GM12878 (cell line): ENCODE measurements around the gene ATXN7L1. TPM values are rescaled to one million over a fixed set of nuclear protein-coding genes. Genes with fewer than 3 reads are reported as not detected.

Experiments used
- ATAC-seq: fragments of 200-7000 bp; cut with Tn5 transposase; 3 replicates; pipeline ENCODE4 v1.9.1; 2020; ENCODE audit warnings: mild to moderate bottlenecking, moderate library complexity
- BruUV-seq: library from RNA; stranded (reverse); fragments of 400-500 nt; replicated peaks from 2 replicates; lab custom pipeline; 2021; lab: Mats Ljungman, UMichigan
- CTCF ChIA-PET: fragments of 300-600 bp; sonication (Branson Sonifier 250); formaldehyde crosslinking; extraction: SDS; loops from one replicate; lab custom pipeline; 2021; ENCODE audit warnings: inconsistent platforms; lab: Yijun Ruan, JAX
- POLR2A ChIA-PET: fragments of 350-600 bp; formaldehyde crosslinking; extraction: SDS; loops from one replicate; lab custom pipeline; 2021; ENCODE audit warnings: inconsistent platforms; lab: Charles Lee
- RAD21 ChIA-PET: fragments of 300-600 bp; sonication (Branson Sonifier 250); formaldehyde crosslinking; loops from one replicate; lab custom pipeline; 2023; ENCODE audit warnings: antibody characterized with exemption; ENCODE audit not compliant: unreplicated experiment; lab: Charles Lee
- SMC1A ChIA-PET: fragments of 300-600 bp; sonication (Branson Sonifier 250); formaldehyde crosslinking; loops from one replicate; lab custom pipeline; 2023; ENCODE audit not compliant: unreplicated experiment, uncharacterized antibody; lab: Charles Lee
- DNase-seq: peaks from one replicate; pipeline ENCODE4 v3.0.0-alpha.2; 2011; ENCODE audit warnings: low read depth, low spot score
- FAIRE-seq: peaks from 3 replicates; lab custom pipeline; 2011; peaks lifted over from hg19 to GRCh38; lab: Jason Lieb, UNC
- H2AFZ ChIP-seq: 2 replicates; pipeline ENCODE4 v1.6.0; 2011; ENCODE audit warnings: low read depth, low read length, control low read depth; ENCODE audit not compliant: control insufficient read depth
- H3K27ac ChIP-seq: 2 replicates; pipeline ENCODE4 v1.5.1; 2011; ENCODE audit warnings: control low read depth; ENCODE audit not compliant: control insufficient read depth, insufficient read depth
- H3K27me3 ChIP-seq, 2 experiments: replicated peaks in 1 of 2; 2 replicates each; pipeline versions ENCODE4 v1.6.0 to v1.6.1; 2011; ENCODE audit warnings: low read length in 1 of 2; ENCODE audit not compliant: control insufficient read depth in 2 of 2, insufficient read depth in 2 of 2
- H3K36me3 ChIP-seq, 2 experiments: 2 replicates each; pipeline ENCODE4 v1.5.1; 2011; ENCODE audit warnings: low read length in 1 of 2; ENCODE audit not compliant: control insufficient read depth in 2 of 2, insufficient read depth in 2 of 2
- H3K4me1 ChIP-seq: 2 replicates; pipeline ENCODE4 v1.6.1; 2011; ENCODE audit warnings: mild to moderate bottlenecking, low read length, moderate library complexity, mixed read lengths; ENCODE audit not compliant: control insufficient read depth, insufficient read depth
- H3K4me2 ChIP-seq: 2 replicates; pipeline ENCODE4 v1.6.0; 2011; ENCODE audit warnings: control low read depth; ENCODE audit not compliant: control insufficient read depth, insufficient read depth
- H3K4me3 ChIP-seq: fragments of 200-600 bp; sonication (generic); 2 replicates; pipeline ENCODE4 v1.5.1; 2016
- H3K79me2 ChIP-seq: 2 replicates; pipeline ENCODE4 v1.6.0; 2011; ENCODE audit warnings: low read length; ENCODE audit not compliant: control insufficient read depth, insufficient read depth
- H3K9ac ChIP-seq: 2 replicates; pipeline ENCODE4 v1.8.0; 2011; ENCODE audit warnings: low read length, control low read depth, mixed read lengths; ENCODE audit not compliant: control insufficient read depth, insufficient read depth
- H3K9me3 ChIP-seq: replicated peaks from 3 replicates; pipeline ENCODE4 v1.5.1; 2011; ENCODE audit warnings: mild to moderate bottlenecking, low read length; ENCODE audit not compliant: control insufficient read depth, insufficient read depth
- H4K20me1 ChIP-seq: 2 replicates; pipeline ENCODE4 v1.6.0; 2011; ENCODE audit not compliant: control insufficient read depth, insufficient read depth
- ATF7 ChIP-seq: fragments of 450-650 bp; IDR thresholded peaks from 2 replicates; pipeline ENCODE4 v1.6.1; 2016; ENCODE audit warnings: low read depth, mild to moderate bottlenecking
- CBX3 ChIP-seq: fragments of 200-600 bp; sonication (generic); IDR thresholded peaks from 2 replicates; pipeline ENCODE4 v1.6.1; 2016; ENCODE audit warnings: low read depth, borderline replicate concordance
- EGR1 ChIP-seq, 2 experiments: IDR thresholded peaks; 1 replicate in 1 of 2; 2 replicates in 1 of 2; pipeline ENCODE4 v1.6.1; 2011 to 2012; ENCODE audit warnings: low read depth in 2 of 2, low read length in 2 of 2, borderline replicate concordance in 1 of 2, mild to moderate bottlenecking in 1 of 2, moderate library complexity in 1 of 2
- GABPA ChIP-seq: IDR thresholded peaks from 2 replicates; pipeline ENCODE4 v1.6.1; 2014; ENCODE audit warnings: antibody characterized with exemption, low read depth, mild to moderate bottlenecking, inconsistent platforms
- MYB ChIP-seq: fragments of 150-350 bp; IDR thresholded peaks from 2 replicates; pipeline ENCODE4 v1.6.1; 2014; ENCODE audit warnings: mild to moderate bottlenecking, low read depth, low read length, borderline replicate concordance
- NFIC ChIP-seq: IDR thresholded peaks from 2 replicates; pipeline ENCODE4 v1.6.1; 2012; ENCODE audit warnings: low read depth, mild to moderate bottlenecking, inconsistent platforms, low read length, moderate library complexity
- NFYB ChIP-seq: IDR thresholded peaks from 2 replicates; pipeline ENCODE4 v1.6.1; 2011; ENCODE audit warnings: low read depth, mild to moderate bottlenecking, low read length, improper control_type of control experiment, moderate library complexity; ENCODE audit not compliant: insufficient read depth
- NR2C2 ChIP-seq: IDR thresholded peaks from 2 replicates; pipeline ENCODE4 v1.6.1; 2011; ENCODE audit warnings: borderline replicate concordance, low read depth; ENCODE audit not compliant: control insufficient read depth, insufficient read length
- PKNOX1 ChIP-seq: fragments of 450-650 bp; IDR thresholded peaks from 2 replicates; pipeline ENCODE4 v1.6.1; 2016; ENCODE audit warnings: mild to moderate bottlenecking
- POLR2A ChIP-seq: IDR thresholded peaks from 2 replicates; pipeline ENCODE4 v1.6.1; 2011; ENCODE audit warnings: low read depth, mild to moderate bottlenecking, low read length
- RAD21 ChIP-seq: IDR thresholded peaks from 2 replicates; pipeline ENCODE4 v1.6.1; 2011; ENCODE audit warnings: mild to moderate bottlenecking, low read depth, low read length, moderate library complexity; ENCODE audit not compliant: insufficient read depth
- RB1 ChIP-seq: fragments of 450-650 bp; formaldehyde crosslinking; IDR thresholded peaks from 2 replicates; pipeline ENCODE4 v1.6.1; 2017; ENCODE audit warnings: mild to moderate bottlenecking, borderline replicate concordance
- SIX5 ChIP-seq: IDR thresholded peaks from 2 replicates; pipeline ENCODE4 v1.6.1; 2011; ENCODE audit warnings: mild to moderate bottlenecking, low read depth, low read length, moderate library complexity; ENCODE audit not compliant: severe bottlenecking
- SMARCA5 ChIP-seq: fragments of 450-650 bp; IDR thresholded peaks from 2 replicates; pipeline ENCODE4 v1.6.1; 2017; ENCODE audit warnings: mild to moderate bottlenecking
- SMC3 ChIP-seq: IDR thresholded peaks from 2 replicates; pipeline ENCODE4 v1.6.1; 2011; ENCODE audit warnings: low read length, improper control_type of control experiment, borderline replicate concordance
- SRF ChIP-seq, 2 experiments: IDR thresholded peaks; 2 replicates each; pipeline ENCODE4 v1.6.1; 2011; ENCODE audit warnings: low read depth in 2 of 2, low read length in 2 of 2, mild to moderate bottlenecking in 1 of 2, moderate library complexity in 1 of 2
- STAT1 ChIP-seq: fragments of 450-650 bp; conservative IDR thresholded peaks from 2 replicates; pipeline ENCODE4 v1.6.1; 2014; ENCODE audit warnings: antibody characterized with exemption, mild to moderate bottlenecking
- TAF1 ChIP-seq: IDR thresholded peaks from 2 replicates; pipeline ENCODE4 v1.6.1; 2011; ENCODE audit warnings: mild to moderate bottlenecking, low read depth, low read length, borderline replicate concordance
- ZBTB11 ChIP-seq: fragments of 450-650 bp; formaldehyde crosslinking; IDR thresholded peaks from 2 replicates; pipeline ENCODE4 v1.5.0; 2022; ENCODE audit warnings: mild to moderate bottlenecking, missing genetic modification characterization
- ZNF622 ChIP-seq: fragments of 450-650 bp; IDR thresholded peaks from 2 replicates; pipeline ENCODE4 v1.6.1; 2017; ENCODE audit warnings: mild to moderate bottlenecking, inconsistent platforms
- WGBS: methylation state at CpG from one replicate; pipeline ENCODE4 v1.1.6; 2016; ENCODE audit warnings: low lambda C conversion rate; ENCODE audit not compliant: insufficient replicate concordance, insufficient coverage; ENCODE audit errors: missing lambda C conversion rate; 5-methylcytosine and 5-hydroxymethylcytosine counted together
- in situ Hi-C: fragments of 300-500 bp; cut with MboI; formaldehyde crosslinking; loops from 9 replicates; pipeline ENCODE4 v1.14.3; 2018; ENCODE audit warnings: mixed read lengths
- intact Hi-C: fragments of 100-400 bp; cut with micrococcal nuclease; formaldehyde crosslinking; loops from one replicate; pipeline ENCODE4 v1.14.2; 2022; ENCODE audit not compliant: unreplicated experiment
- polyA plus RNA-seq, 11 experiments: library from polyadenylated mRNA; depleted of rRNA in 4 of 11; unstranded in 6 of 11; stranded (reverse) in 5 of 11; fragments of >200 nt; fragmentation: Nextera tagmentation in 4 of 11; fragmentation: Illumina TruSeq in 1 of 11; extraction: Ambion mirVana in 4 of 11; extraction: Trizol in 1 of 11; gene quantifications; 1 replicate in 1 of 11; 2 replicates in 10 of 11; pipeline versions ENCODE4 v1.2.1 to v1.2.3, GENCODE V29; 2011 to 2016; ENCODE audit warnings: inconsistent platforms in 2 of 11, missing spikeins in 2 of 11, low read depth in 1 of 11
- total RNA-seq, 4 experiments: library from RNA; depleted of rRNA in 3 of 4; stranded (reverse); fragments of >200 nt in 3 of 4; fragmentation: Illumina TruSeq in 1 of 4; extraction: Trizol in 1 of 4; gene quantifications; 2 replicates each; pipeline versions ENCODE4 v1.2.1 to v1.2.3, GENCODE V29; 2013 to 2021

The ATXN7L1 gene
- total and polyA plus RNA-seq, 10 of the 15 experiments (the other 5 are each of a cell fraction or from before 2014, with no cell fraction given): 0.40 to 2.9 (median 1.2) TPM

GRCh38 chr7:105841866-105842265, 34.5 kb downstream of the ATXN7L1 start:
- WGBS: 52% methylated on average over 3 of the region's 3 CpGs
- Histone ChIP-seq H3K4me1 (no peaks in the 10 kb centered on the region), H3K9me3 (no peaks in the 10 kb centered on the region; the same call in 2 of the 3 replicates), H2AFZ (no peak overlapping the region), H3K27me3 (peaks cover 3 to 13% of the 10 kb centered on the region in 2 experiments), H3K27ac (no peak overlapping the region), H3K79me2 (no peaks in the 10 kb centered on the region), H3K4me3 (no peak overlapping the region), H4K20me1 (no peaks in the 10 kb centered on the region), H3K36me3 (no peaks in the 10 kb centered on the region), H3K4me2 (no peak overlapping the region), H3K9ac (no peak overlapping the region)
- in situ Hi-C loops: no loop called here
- TF ChIP-seq CBX3 (no peak), RB1 (no peak), RAD21 (no peak), ZBTB11 (CRISPR knock-in tag) (no peak), NFIC (no peak), EGR1 (IDR thresholded peaks at IDR 0.05; ENCODE audit: borderline replicate concordance in 1 of 2, low read depth in 2 of 2, low read length in 2 of 2) (no peak), MYB (no peak), ZNF622 (no peak), POLR2A (no peak), NFYB (no peak), SMC3 (no peak), SMARCA5 (no peak), SIX5 (no peak), STAT1 (no peak), PKNOX1 (no peak), ATF7 (no peak), GABPA (no peak), SRF (IDR thresholded peaks at IDR 0.05; ENCODE audit: low read depth in 2 of 2, low read length in 2 of 2) (no peak), TAF1 (no peak), NR2C2 (no peak)
- ChIA-PET POLR2A (no interaction called here), CTCF (no interaction called here), RAD21 (no interaction called here), SMC1A (no interaction called here)
- no TSS peak for BruUV-seq
- intact Hi-C loops: no loop called here
- FAIRE-seq (no peak), ATAC-seq (no peak), DNase-seq (no peak)
